ENCODE data around the gene SPATS2L.

DNA sequence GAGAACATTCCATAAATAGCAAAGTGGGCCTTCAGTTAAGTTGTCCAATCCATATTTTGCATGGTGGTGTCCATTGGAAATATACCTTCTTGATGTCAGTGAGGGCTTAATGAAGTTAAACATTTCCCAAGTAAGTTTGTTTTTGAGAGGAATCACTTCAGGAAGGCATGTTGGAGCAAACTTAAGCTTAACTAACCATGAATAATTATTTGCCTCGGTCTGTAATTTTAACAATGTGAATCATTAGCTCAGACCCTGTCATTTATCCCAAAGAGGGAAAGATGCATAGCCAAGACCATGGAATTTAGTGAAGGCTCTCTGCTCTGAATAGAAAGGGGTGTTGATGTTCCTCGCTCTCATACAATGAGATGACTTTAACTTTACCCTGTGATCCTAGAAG, 47.4 kb downstream of the SPATS2L start:
- TF ChIP-seq, protein P1, sequence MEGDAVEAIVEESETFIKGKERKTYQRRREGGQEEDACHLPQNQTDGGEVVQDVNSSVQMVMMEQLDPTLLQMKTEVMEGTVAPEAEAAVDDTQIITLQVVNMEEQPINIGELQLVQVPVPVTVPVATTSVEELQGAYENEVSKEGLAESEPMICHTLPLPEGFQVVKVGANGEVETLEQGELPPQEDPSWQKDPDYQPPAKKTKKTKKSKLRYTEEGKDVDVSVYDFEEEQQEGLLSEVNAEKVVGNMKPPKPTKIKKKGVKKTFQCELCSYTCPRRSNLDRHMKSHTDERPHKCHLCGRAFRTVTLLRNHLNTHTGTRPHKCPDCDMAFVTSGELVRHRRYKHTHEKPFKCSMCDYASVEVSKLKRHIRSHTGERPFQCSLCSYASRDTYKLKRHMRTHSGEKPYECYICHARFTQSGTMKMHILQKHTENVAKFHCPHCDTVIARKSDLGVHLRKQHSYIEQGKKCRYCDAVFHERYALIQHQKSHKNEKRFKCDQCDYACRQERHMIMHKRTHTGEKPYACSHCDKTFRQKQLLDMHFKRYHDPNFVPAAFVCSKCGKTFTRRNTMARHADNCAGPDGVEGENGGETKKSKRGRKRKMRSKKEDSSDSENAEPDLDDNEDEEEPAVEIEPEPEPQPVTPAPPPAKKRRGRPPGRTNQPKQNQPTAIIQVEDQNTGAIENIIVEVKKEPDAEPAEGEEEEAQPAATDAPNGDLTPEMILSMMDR (IDR thresholded peaks at IDR 0.05): no peak
- TF ChIP-seq EZH2 (IDR thresholded peaks at IDR 0.05; ENCODE audit: borderline replicate concordance, insufficient read depth, low read depth, low read length, poor library complexity, severe bottlenecking): no peak
